ENCODE measurements around the gene FBLN7.

FBLN7 gene

GRCh38 chr2:112141626-112142007 is 3.4 kb downstream of the FBLN7 start:
- peak; percentile 99 for DNase-seq

DNA sequence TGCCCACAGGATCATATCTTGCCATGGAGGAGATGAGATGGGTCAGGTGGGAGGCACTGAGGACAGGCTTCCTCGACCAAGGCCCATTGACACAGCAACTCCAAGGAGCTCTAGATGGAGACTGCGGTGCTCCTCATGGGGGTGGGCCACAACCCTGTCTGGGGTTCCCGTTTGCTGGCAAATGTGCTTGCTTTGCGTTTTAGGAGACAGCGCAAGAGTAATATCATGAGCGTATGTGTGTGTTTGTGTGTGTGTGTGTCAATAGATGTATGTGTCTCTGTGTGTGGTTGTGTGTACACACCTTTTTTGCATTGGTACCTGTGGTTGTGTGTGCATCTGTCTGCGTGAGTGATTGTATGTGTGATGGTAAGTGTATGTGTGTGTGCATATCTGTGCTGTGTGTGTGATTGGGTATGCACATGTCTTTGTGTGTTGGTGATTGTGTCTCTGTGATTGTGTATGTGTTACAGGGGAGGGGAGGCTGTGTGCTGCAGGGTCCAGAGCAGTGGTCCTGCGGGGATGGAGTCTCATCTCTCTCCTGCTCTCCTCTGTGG is 4.4 kb downstream of the FBLN7 start:
- no peak for DNase-seq

DNA sequence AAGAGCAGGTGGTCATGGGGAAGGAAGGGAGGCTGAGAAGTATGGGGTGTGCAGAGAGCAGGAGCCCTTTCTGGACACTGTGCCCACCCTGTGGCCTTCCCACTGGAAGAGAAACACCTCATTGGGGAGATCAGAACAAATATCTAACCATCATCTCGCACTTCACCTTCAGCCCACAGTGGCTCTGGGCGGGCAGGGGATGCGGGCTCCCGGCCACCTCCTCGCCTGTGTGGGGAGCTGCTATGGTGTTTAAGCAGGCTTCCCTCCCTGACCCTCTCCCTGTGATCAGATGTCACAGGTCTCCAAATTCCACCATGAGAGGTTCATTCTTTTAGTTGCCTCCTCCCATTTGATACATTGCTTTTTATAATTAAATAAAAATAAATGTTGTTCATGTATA is 5.0 kb downstream of the FBLN7 start:
- DNase-seq, result no peak

- DNase-seq, result no peak
These were observed 6.8 kb downstream of the FBLN7 start for GRCh38 chr2:112144966-112145365.

GRCh38 chr2:112147382-112148168 is 9.4 kb downstream of the FBLN7 start:
- DNase-seq, result no peak

- DNase-seq, result no peak
These were observed 10.3 kb downstream of the FBLN7 start for GRCh38 chr2:112148477-112148876.

DNA sequence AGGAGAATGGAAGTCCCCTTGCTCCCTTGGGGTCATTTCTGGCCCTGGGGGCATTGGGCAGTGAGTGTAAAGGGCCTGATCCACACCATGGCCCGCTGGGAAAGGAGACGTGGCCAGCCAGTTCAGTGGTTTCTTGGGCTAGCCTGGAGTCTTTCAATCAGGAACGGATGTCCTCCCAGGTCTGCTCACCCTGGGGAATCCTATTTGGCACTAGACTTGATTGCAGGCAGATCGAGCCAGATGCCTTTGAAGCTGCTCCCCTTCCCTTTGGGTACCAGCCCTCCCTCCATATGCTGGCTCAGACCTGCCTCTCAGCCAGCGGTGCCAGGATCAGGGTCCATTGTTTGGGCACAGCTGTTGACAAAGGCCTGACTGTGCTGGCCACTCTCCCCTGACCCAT is 11.0 kb downstream of the FBLN7 start:
- no peak for DNase-seq

- no peak for DNase-seq
These were observed 11.8 kb downstream of the FBLN7 start for GRCh38 chr2:112149866-112150435.

- no peak for DNase-seq
These were observed 12.3 kb downstream of the FBLN7 start for GRCh38 chr2:112150447-112150846.

GRCh38 chr2:112150851-112151250 is 12.7 kb downstream of the FBLN7 start:
- no peak for DNase-seq

DNA sequence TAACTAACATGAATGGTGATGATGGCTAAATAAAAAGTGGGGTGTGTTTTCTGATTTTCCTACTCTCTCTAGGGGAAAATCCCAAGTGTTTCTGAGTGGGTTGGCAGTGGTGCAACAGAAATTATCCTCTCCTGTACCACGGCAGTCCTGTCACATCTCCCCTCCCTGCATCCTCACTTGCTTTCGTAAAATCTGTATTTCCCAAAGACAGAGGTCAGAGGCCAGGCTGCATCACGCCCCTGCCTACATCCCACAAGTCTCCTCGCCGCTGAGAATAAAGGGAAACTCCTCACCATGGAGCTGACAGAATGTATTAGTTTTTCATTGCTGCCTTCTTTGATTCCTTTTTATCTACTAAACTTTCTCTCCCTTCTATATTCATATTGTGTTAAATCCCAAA is 13.1 kb downstream of the FBLN7 start:
- no peak for DNase-seq

DNA sequence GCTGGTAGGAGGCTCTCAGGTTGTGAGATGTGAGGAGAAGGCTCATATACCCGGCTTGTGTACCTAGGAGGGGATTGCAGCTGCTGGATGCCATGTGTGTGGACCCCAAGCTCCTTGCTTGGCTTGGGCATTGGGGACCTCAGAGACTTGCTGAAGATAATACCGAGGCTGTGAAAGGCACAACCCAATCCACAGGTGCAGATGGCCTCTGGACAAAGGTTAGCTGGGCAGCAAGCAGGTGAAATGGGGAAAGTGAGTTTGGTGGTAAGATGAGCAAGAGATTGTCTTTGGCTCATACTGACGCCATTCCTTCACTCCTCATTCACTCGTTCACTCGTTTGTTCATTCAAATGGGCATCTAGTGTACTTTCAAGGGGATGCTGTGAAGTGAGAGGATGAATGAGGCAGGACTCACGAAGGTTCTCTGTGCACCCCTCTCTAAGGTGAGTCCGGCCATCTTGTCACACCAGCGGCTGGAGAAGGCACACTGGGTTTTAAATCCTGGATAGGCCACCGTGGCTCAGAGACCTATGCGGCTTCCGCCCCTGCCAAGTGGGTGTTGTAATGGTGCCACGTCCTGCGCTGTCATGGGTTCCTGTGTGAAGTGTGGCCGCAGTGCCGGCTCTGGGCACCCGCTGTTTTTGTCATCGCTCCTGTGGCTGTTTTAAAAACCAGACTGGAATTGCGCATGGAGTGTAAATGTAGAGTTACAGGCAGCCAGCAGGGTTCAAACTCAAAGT is 13.7 kb downstream of the FBLN7 start:
- no peak for DNase-seq

DNA sequence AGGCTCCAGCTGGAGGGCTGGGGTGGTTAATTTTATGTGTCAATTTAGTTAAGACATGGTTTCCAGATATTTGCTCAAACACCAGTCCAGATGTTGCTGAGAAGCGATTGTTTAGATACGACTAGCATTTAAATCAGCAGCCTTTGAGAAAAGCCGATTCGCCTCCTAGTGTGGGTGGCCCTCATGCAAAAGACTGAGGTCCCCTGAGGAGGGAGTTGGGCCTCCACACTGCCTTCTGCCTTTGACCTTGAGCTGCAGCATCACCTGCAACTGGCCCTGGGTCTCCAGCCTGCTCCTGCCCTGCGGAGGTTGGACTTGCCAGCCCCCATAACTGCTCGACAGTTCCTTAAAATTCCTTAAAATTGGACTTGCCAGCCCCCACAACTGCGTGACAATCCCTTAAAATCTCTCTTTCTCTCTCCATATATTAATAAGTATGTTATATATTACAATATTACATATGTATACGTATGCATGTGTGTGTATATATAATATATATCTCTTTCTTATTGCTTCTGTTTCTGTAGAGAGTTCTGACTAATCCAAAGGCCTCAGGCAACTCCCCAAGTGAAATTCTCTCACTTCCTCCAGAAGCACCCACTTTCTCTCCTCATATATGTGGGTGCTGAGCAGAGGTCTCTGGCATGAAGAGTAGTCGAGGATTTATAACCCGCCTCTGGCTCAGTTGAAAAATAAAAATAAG is 14.4 kb downstream of the FBLN7 start:
- no peak for DNase-seq

DNA sequence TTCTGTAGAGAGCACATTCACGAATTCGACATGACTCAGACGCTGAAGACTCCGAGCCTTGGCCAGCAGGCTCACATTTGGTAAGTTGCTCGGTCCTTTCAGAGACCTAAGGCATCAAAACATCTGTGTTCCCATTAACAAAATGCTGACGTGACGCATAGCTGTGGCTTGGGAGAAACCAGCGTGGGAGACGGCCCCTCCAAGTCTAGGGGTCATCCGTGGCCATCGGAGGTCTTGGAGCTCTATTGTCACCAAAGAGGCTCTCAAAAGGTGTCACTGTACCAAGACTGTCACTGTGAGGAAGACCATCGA is 14.9 kb downstream of the FBLN7 start:
- no peak for DNase-seq

DNA sequence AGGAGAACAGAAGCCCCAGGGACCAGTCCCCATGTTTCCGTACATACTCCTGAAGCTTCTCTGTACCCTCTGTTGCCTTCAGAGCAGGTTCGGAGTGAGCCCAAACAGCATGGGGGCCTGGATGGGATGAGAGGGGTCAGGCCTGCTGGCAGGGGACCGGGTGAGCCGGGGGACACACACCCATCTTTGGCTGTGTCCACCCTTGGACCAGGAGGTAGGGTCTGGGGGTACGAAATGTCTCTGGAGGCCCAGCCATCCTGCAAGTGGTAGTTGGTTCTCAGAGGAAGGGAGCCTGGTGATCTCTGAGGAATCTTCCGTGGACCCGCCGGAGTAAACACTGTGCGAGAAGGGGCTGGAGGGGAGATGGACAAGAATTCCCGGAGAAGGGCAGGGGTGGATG is 15.3 kb downstream of the FBLN7 start:
- DNase-seq, result no peak

DNA sequence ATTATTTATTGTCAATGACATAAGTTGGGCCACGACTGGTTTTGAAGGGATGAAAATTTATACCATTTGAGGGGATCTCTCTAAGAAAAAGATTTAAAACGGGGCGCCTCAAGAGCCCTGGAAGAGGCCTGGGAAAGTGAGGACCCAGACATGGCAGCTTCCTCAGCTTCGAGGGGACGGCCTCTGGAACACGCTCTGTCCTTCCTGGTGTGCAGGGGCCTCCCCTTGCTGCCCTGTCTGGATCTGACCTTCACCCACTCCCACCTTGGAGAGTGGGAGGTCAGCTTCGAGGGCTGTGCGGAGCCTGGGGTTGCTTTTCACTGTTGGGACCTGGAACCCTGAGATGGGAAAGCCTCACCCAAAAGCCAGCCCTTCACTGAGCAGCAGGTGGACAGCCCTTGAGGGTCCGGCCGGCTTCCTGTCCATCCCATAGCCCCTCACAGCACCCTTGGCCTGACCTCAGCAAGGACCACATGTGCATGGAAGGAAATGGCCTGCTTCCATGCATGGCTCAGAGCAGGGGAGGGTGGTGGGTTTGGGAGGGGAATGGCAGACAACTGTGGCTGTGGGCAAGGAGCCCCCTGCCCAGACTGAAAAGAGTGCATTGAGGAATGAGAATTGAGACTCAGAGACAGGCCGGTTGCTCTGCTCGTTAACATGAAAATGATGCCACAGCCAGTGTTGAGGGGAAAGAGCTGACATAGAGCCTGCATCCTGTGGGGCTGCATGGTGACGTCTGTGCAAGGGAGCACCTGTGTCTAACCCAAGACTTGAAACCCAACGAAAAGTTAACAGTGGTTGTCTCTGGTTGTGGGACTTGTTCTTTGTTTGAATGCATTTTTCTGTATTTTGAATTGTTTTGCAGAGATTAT is 16.3 kb downstream of the FBLN7 start:
- no peak for DNase-seq

DNA sequence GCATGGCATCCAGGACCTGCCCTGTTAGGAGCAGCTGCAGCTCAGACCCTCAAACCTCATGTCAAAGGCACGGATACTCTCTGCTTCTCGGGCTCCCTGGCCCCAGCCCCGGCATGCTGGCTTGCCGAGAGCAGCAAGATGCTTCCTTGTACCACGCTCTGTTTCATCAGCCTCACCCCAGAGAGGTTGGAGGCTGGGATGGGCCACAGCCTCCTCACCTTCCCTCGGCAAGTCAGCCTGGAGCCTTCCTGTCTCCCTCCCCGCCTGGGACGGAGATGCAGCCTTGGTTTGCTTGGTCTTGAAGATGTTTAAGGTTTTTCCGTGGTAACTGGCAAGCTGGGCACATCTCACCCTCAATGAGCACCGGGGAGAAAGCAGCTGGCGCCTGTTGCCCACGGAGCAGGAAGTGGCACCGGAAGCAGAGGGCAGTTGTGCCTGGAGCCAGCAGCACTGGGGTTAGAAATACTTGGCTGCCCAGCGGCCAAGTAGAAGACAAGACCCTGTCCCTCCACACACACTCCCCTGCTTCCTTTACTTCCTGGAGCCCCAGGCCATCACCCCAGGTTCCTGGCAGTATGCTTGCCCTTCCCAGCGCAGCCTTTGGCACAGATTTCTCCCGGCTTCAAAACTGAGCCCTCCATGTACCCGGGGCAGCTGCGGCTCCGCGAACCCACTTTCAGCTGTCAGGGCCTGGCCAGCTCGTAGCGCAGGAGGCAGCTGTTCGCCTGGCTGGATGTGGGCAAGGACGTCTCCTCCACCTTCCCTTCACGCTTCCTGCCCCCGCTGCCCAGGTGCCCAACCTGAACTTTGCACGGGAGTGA is 17.4 kb downstream of the FBLN7 start:
- peak; percentile 38 for DNase-seq

DNA sequence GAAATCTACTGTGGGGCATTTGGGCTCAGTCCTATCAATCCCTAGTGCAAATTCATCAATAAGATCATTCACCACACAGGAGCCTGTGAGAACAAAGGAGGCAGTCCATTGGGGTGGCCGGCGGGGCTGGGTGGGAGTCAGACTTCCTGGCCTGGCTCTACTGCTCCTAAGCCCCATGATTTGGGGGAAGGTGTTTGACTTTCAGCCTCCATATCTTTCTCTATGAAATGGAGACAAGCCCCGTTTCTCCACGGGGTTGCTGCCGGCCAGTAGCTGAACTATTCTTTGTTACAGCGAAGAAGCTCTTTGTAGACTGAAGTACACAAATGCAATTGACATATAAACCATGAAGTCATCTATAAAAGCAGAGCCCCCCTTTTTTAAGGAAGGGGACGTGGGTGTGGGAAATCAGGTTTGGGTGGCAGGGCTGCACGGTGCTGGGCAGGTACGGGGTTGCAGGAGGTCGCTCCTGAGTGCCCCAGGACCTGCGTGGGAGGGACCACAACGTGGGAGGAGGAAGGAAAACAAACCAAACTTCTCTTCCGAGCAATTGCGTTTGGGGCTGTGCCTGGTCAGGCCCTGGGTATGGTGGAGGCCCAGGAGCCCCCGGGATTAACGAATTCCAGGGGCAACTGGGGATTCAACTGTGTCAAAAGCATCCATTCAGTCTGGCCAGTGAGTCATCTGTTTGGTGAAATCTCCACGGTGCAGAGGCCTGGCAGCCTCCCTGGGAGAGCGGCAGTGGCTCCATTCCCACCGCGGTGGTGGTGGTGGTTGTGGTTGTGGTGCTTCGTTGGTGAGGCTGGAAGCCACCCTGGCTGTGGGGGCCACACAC is 18.2 kb downstream of the FBLN7 start:
- peak; percentile 27 for DNase-seq

DNA sequence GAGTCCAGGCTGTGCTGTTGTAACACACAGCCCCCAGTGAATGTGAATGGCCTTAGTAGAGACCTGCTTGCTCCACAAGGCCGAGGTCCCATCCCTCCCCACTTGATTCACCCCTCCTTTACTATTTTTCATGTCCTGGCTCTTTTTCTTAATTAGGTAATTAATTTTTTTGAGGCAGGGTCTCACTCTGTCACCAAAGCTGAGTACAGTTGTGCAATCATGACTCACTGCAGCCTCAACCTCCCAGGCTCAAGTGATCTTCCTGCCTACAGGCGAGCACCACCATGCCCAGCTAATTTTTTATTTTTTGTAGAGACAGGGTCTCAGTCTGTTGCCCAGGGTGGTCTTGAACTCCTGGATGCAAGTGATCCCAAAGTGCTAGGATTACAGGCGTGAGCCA is 19.3 kb downstream of the FBLN7 start:
- no peak for DNase-seq

DNA sequence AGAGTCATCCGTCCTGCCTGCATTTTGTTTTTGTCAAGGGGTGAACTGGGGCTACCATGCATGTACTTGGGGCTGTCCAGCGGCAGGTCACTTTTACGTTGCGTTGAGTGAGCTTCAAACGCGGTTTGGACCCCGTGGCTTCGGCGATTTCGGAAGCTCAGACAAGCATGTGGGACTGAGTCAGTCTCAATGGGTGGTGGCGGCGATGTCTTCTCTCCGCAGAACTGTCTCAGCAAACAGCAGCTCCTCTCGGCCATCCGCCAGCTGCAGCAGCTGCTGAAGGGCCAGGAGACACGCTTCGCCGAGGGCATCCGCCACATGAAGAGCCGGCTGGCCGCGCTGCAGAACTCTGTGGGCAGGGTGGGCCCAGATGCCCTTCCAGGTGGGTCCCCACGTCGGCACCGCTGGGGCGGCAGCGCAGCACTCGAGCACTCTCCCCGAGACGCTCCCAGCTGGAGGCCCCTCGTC is 21.3 kb downstream of the FBLN7 start:
- peak; percentile 98 for DNase-seq
